HUDEP-2 (cell line): ENCODE data around the gene HLA-DMA.
A peak's percentile ranks its signal among the peaks of the same experiment; 100 is the strongest.

Experiments
- DNase-seq, 76 experiments: peaks; one replicate each; lab custom pipeline; 2025; ENCODE audit not compliant: unreplicated experiment in 76 of 76; lab: John Stamatoyannopoulos, UW

The HLA-DMA gene

GRCh38 chr6:32952817-32953739, at the start of gene HLA-DMA:
HLA-DMA (minus strand) TSS chr6:32953097; CDS start chr6:32953036, 61 bp downstream.
- peak in 67 of 76 experiments; percentile 18 to 81 (median 54) for DNase-seq

DNA sequence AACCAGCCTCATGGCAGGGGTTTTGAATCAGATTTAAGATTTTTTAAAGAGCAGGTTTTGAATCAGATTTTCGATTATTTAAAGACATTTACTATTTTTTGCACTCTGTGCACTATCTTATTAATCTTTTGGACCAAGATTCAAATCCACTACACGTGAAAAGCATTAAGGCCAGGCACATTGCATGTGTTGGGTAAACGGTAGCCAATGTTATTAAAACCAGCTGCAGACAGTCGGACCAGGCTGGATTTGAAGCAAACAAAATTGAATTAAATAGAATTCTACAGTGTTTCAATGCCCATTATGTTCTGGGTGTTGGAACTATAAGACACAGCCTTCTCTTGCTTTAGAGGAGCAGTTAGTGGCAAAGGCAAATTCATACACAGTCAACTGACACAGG, 48.8 kb upstream of the HLA-DMA start:
- no peak for DNase-seq

- peak in 1 of 76 experiments; percentile 8 for DNase-seq
These were observed 47.2 kb upstream of the HLA-DMA start for GRCh38 chr6:33000055-33000454.

GRCh38 chr6:32995448-32995847, 42.6 kb upstream of the HLA-DMA start:
- no peak for DNase-seq

DNA sequence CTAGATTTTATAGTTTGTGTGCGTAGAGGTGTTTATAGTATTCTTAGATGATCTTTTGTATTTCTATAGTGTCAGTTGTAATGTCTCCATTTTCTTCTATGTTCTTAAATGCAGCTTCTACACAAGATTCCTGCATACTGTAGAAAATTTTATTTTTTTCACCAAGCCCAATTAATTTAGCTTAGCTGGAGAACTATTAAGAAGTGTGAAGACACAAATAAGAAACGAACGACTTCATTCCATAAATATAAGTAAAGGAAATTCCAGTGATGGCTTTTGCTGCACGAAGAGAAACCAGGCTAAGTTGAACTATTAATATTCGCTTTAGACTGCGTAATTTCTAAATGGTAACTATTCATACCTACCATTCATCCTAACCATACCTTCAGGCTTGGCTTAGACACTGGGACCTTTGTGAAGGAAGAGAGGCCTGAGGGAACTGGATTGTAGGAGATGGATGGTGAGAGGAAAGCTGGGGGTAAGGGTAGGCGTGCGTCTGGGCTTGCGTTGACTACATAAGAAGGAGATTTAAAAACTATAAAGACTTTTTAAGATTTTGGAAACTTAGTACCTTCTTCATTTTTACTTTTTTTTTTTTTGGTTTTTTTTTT, 40.6 kb upstream of the HLA-DMA start:
- DNase-seq, result no peak

DNA sequence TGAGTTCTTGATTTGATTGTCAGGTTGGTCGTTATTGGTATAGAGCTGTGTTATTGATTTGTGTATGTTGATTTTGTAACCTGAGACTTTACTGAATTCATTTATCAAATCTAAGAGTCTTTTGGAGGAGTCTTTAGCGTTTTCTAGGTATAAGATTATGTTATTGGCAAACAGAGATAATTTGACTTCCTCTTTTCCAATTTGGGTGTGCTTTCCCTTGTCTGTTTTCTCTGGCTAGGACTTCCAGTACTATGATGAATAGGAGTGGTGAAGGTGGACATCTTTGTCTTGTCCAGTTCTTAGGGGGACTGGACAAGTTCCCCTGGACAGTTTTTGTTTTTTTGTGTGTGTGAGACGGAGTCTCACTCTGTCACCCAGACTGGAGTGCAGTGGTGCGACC, 39.1 kb upstream of the HLA-DMA start:
- no peak for DNase-seq

GRCh38 chr6:32989368-32989767, 36.5 kb upstream of the HLA-DMA start:
- DNase-seq, result no peak

- peak in 73 of 76 experiments; percentile 43 to 90 (median 79) for DNase-seq
These were observed 31.9 kb upstream of the HLA-DMA start for GRCh38 chr6:32984622-32985389.

GRCh38 chr6:32983964-32984621, 31.2 kb upstream of the HLA-DMA start:
- peak in 12 of 76 experiments; percentile 24 to 57 (median 30) for DNase-seq

- DNase-seq, result no peak
These were observed 30.6 kb upstream of the HLA-DMA start for GRCh38 chr6:32983493-32983848.

DNA sequence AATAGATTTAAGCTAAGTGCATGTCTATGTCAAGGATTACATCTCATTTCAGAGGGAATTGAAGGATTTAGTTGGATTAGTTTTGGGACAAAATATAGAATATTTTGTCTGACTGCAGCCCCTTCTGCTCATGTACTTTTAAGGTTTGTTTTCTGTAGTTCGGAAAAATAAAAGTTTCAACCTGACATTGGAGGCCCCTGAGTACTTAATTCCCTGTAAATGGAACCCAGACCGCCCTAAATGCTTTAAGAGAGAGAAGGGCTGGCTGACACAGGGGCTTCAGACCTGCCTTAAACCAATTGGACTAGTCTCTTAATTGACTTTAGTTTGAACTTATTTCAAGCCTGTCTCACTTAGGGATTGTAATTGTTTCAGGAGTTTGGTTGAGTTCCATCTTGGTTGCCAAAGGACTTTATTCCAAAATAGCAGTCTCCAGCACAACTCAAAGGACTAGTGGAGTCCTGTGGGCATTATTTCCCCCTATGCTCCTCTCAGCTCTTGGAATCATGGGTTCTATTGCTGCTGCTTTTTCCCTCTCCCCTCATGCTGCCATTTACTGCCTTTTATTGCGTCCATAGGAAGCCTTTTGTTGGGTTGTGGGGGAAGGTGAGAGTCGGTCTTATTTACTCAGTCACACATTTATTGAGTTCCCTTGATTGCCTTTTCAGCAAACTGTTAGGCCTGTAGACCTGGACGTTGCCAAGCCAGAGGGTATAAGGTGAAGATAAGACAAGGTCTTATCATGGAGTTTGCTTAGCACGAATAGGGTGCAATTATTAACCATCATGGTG, 30.0 kb upstream of the HLA-DMA start:
- DNase-seq, result peak in 4 of 76 experiments; percentile 22 to 45 (median 32)

- DNase-seq, result peak in 11 of 76 experiments; percentile 14 to 43 (median 26)
These were observed 29.3 kb upstream of the HLA-DMA start for GRCh38 chr6:32982084-32982701.

DNA sequence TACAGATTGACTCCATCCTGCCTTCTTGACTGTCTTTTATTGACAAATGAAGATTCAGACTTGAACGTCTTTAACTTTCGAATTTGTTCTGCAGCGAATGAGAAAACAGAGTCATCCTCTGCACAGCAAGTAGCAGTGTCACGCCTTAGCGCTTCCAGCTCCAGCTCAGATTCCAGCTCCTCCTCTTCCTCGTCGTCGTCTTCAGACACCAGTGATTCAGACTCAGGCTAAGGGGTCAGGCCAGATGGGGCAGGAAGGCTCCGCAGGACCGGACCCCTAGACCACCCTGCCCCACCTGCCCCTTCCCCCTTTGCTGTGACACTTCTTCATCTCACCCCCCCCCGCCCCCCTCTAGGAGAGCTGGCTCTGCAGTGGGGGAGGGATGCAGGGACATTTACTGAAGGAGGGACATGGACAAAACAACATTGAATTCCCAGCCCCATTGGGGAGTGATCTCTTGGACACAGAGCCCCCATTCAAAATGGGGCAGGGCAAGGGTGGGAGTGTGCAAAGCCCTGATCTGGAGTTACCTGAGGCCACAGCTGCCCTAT, 27.7 kb upstream of the HLA-DMA start:
- no peak for DNase-seq

DNA sequence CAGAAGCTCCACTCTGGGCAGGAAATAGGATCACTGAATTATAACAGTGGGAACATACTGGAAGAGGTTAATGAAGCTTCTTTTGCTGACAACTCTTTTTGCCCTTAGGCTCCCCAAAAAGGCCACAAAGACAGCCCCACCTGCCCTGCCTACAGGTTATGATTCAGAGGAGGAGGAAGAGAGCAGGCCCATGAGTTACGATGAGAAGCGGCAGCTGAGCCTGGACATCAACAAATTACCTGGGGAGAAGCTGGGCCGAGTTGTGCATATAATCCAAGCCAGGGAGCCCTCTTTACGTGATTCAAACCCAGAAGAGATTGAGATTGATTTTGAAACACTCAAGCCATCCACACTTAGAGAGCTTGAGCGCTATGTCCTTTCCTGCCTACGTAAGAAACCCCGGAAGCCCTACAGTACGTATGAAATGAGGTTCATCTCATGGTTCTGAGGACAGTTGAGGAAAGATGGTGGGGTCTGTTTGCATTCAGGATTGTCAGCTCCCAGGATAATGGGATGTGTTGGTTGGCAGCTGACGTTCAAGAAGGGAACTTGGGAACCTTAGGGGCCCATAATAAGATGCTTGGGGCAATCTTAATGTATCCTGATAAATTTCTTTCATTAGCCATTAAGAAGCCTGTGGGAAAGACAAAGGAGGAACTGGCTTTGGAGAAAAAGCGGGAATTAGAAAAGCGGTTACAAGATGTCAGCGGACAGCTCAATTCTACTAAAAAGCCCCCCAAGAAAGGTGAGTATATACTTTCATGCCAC, 27.0 kb upstream of the HLA-DMA start:
- no peak for DNase-seq

- no peak for DNase-seq
These were observed 25.0 kb upstream of the HLA-DMA start for GRCh38 chr6:32977953-32978324.

DNA sequence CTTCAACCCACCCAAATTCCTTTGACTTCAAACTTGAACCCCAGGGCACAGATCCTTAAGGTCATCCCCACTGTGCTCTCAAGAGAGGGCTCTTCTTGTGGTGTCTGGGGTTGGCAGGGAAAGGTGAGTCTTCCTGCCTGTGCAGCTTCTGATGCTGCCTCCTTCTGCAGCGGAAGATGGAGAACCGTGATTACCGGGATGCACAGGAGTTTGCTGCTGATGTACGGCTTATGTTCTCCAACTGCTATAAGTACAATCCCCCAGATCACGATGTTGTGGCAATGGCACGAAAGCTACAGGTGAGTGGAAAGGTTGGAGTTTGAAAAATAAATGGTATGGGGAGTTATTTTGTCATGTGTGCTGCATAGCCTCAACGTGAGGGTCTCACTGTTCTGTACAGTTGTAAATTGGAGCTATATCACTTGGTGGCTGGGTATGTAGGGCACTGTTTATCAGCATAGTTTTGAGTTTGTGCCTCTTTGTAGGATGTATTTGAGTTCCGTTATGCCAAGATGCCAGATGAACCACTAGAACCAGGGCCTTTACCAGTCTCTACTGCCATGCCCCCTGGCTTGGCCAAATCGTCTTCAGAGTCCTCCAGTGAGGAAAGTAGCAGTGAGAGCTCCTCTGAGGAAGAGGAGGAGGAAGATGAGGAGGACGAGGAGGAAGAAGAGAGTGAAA, 24.5 kb upstream of the HLA-DMA start:
- no peak for DNase-seq

GRCh38 chr6:32976334-32977069, 23.6 kb upstream of the HLA-DMA start:
- no peak for DNase-seq
